HG03095 (cell line): Measurements from ENCODE around the gene LRP11.
"Not testable (repeated sequence)": the region's sequence is repeated elsewhere in the genome, so short reads cannot be mapped to it uniquely, and the experiment has no call there.

ENCODE experiments used
- ATAC-seq: cut with Tn5 transposase; IDR thresholded peaks from one replicate; pipeline ENCODE4 v1.9.1; 2021; ENCODE audit warnings: moderate library complexity; ENCODE audit not compliant: unreplicated experiment

The LRP11 gene

GRCh38 chr6:149871182-149871581, 7.0 kb upstream of the LRP11 start:
- no peak for ATAC-seq

DNA sequence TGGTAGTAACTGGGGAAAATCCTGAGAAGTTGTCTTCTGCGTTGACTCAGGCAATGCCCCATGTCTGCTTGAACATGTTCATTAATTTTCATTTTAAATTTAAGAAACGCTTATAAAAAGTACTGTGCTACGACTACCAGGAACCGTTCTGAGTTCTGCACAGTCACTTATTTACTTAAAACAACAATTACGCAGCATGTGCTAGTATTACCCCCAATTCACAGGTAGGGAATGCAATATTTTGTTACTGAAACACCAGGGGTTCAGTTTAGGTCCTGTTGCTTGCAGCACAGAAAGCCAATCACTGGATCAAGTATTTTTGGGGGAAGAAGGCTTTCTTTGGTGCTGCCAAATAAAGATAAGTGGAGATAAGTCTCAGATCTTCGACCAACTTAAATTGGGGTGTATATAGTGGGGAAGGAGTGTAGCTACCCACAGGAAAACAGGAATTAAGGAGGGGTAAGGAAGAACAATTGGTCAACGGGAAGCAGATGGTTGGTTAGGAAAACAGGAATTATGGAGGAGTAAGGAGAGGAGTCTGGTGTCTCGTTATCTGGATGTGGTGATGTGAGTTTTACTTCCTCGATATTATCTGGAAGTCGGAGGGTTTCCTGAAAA, 5.2 kb upstream of the LRP11 start:
- no peak for ATAC-seq

- ATAC-seq: no peak
These were observed 3.9 kb upstream of the LRP11 start for GRCh38 chr6:149867876-149868640.

GRCh38 chr6:149864578-149865535, 698 bp upstream of the LRP11 start:
- ATAC-seq: no peak

DNA sequence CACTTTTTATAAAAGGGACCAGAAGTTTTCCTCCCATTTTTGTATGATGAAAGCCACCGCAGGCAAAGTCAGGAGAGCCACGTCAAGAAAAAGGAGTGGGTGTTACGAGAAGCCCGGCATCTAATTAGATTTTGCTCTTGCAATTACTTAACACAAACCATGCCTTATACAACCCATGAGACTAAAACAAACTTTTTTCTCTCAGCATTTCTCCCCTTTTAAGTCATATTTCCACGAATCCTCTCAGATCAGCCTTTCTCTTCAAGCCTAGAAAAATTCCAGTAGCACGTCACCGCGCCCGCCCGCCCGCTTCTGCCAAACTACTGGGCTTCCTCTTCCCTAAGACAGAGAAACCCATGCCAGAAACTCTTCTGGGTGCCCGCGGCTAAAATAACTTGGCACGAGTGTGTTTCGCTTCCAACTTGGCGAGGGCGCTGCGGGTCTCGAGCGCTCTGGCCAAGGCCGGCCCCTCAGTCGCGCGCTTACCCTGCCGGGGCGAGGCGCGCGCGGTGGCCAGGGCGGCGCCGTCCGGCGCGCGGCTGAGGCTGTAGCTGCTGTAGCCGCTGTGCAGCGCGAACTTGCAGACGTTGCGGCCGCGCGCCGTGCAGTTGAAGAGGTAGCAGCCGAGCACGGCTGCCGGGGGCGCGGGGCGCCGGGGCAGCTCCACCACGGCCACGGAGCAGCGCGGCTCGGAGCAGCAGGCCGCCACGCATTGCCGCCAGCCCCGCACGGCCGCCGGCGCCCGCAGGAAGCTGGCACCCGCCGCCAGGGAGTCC, 1.0 kb downstream of the LRP11 start:
- ATAC-seq: peak; percentile 32

GRCh38 chr6:149862424-149862738, 1.8 kb downstream of the LRP11 start:
- ATAC-seq: not testable (repeated sequence)

GRCh38 chr6:149861603-149862423, 2.3 kb downstream of the LRP11 start:
- ATAC-seq: no peak

DNA sequence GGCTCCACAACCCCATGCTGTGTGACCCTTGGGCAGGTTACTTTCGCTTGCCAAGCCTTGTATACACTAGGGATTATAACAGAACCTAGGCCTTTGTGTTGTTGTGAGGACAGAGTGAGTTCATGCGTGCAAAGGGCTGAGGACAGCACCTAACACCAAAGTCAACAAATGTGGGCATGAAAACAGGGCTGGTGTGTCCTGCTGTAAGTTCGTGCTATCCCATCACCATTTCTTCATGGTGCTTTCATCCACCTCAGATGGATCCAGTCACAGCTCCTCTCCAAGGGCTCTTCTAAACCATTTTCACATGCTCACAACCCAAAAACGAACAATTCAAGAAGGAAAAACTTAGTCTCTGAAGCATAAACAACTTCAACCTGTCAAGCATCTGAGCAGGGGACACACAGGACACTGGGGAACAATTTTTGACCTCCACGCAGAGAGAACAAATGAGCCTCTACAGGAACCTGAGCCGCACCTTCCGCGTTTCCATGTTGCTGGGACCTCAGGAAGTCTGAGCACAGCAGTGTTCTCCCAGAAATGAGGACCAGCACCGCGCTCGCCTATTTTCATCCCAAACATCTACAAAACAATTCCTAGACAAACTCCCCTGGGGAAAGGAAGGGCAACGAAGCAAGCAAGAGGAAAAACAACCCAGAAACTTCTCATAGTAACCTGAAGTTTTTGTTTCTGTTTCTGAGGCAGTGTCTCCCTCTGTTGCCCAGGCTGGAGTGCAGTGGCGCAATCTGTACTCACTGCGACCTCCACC, 3.1 kb downstream of the LRP11 start:
- ATAC-seq: no peak

GRCh38 chr6:149860513-149860833, 3.7 kb downstream of the LRP11 start:
- ATAC-seq: no peak

DNA sequence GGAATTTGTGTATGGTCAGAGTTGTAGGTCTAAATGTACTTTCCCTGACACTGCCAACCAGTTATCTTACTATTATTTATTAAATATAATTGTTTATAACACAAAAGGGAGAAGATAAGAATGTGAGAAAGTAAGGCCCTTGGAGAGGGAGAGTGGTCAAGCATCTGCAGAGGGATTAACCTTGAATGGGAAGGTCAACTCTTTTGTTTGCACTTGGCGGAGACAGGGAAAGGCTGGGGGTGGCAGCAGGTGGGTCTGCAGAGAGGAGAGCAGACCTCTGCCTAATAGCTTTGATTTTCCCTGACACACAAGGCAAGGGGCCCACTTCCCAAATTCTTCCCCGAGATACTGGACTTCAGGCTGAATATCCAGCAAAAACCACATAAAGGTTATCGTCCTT, 4.2 kb downstream of the LRP11 start:
- no peak for ATAC-seq

DNA sequence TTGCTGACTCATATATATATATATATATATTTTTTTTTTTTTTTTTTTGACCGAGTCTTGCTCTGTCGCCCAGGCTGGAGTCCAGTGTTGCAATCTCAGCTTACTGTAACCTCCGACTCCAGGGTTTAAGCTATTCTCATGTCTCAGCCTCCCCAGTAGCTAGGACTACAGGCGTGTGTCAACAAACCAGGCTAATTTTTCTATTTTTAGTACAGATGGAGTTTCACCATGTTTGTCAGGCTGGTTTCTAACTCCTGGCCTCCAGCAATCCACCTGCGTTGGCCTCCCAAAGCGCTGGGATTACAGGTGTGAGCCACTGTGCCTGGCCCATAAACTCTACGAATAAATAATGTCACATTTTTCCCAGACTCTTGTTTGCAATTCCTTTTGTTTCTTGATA, 4.8 kb downstream of the LRP11 start:
- no peak for ATAC-seq

DNA sequence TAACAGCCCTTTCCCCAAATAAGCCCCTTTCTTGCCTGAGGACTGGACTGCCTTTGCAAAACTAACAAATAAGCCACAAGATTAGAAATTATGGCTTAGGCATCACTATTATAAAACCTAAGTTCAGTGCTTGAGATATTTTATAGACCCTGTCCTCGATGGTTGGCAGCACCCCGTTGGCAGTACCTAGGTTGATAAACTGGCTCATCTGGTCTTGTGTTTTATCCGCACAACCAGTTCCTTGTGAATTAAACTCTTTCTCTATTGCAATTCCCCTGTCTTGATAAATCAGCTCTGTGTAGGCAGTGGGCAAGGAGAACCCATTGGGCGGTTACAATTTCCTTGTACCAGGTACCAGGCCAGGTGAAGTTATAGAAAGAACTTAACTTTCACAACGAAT, 6.6 kb downstream of the LRP11 start:
- no peak for ATAC-seq

DNA sequence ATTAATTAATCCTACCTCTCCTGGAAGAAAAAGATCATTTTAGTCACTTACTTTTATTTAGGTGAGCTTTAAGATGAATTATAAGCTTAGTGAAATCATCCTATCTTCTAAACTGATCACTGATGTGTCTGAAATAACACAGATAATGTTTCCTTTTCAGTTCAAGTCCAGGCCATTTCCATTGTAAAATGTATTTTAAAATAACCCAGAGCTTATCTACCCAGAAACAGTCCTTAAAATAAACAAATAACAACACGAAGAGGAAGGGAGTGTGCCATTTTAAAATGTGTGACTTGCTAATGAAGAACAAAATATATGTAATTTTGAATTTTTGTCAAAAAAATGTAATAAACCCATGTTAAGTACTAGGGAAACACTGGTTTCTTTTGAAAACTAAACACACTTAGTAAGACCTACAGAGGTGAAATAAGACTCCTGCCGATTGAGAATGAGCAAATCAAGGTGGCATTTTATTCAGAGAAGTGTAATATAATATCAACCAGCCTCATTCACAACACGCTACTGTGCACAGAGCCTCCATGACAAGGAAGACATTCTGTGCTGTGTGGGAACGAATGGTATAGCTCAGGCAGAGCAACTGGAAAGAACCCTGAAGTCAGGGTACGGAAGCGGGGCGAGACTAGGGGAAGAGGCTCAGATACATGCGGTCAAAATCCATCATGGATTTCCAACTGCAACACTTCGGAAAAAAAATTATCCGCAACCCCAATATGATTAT, 7.7 kb downstream of the LRP11 start:
- ATAC-seq: no peak

DNA sequence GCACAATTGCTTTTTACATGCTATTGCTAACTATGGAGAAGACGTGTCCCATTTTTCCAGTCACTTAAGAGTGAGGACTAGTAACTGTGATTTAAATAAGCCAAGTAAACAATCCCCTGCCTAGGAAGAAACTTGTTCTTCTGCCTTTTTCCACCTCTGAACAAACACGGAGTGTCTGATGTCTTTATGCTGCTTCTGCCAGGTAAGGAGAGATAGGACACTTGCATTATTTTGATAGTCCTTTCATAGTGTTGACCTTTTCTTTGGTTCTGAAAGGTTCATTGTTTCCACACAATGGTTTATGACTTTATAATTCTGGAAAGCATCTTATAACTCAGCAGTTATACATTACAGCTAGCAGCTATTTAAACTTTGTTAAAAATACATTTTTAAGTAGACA, 8.4 kb downstream of the LRP11 start:
- no peak for ATAC-seq

- ATAC-seq: no peak
These were observed 9.0 kb downstream of the LRP11 start for GRCh38 chr6:149855040-149855654.

DNA sequence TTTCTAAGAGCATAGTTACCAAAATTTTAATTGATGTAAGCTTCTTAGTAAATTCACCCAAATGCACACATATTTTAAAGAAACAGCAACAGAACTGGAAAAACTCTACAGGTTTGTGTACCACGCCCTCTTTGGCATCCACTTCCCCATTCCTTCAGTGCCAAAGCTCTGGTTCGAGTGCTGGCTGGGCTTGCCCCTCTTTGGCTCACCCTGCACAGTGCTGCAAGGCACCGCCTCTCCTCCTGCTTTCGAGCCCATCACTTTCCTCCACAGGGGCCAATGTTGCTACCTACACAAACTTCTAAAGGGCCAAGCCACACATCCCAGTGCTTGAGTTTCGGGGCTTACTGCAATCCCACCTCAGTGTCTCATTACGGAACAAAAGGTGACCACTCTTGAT, 9.6 kb downstream of the LRP11 start:
- no peak for ATAC-seq

GRCh38 chr6:149854017-149854416, 10.1 kb downstream of the LRP11 start:
- ATAC-seq: not testable (repeated sequence)

GRCh38 chr6:149852881-149853280, 11.3 kb downstream of the LRP11 start:
- no peak for ATAC-seq
